ENCODE results near the gene NTHL1. TPM values are rescaled to one million over a fixed set of nuclear protein-coding genes. Genes with fewer than 3 reads are reported as not detected.

The NTHL1 gene
- total RNA-seq, 1 experiment from 2014 or later, result 52.0 TPM

- H4K8ac ChIP-seq (replicated peaks; ENCODE audit: insufficient read length, low read depth, low read length), result no peak overlapping the region
- no peak overlapping the region for H3K56ac ChIP-seq (ENCODE audit: insufficient read length, low read depth, low read length)
- Mint-ChIP-seq H3K4me1 (peaks cover 8 to 19% of the 10 kb centered on the region in 2 experiments), H3K36me3 (ENCODE audit: insufficient read depth in 1 of 3, low read depth in 3 of 3) (peaks cover 2 to 5% (median 4%) of the 10 kb centered on the region in 3 experiments; a peak in 5 of 7 replicates), H3K9me3 (no peaks in the 10 kb centered on the region), H3K4me3 (no peak overlapping the region), H3K27ac (no peak overlapping the region; a peak in 1 of 7 replicates), H3K27me3 (ENCODE audit: low read depth) (no peaks in the 10 kb centered on the region)
- H2BK20ac ChIP-seq (ENCODE audit: low read depth, low read length, poor library complexity, severe bottlenecking), result no peak overlapping the region
- H2AK5ac ChIP-seq (ENCODE audit: insufficient read length, low read length), result no peak overlapping the region
- H2BK5ac ChIP-seq (ENCODE audit: insufficient read length, low read length), result no peak overlapping the region
- H3K4me2 ChIP-seq (ENCODE audit: insufficient read depth, insufficient read length, low read length), result no peak overlapping the region
- no peaks in the 10 kb centered on the region for H3K79me1 ChIP-seq (ENCODE audit: insufficient read depth, low read depth, low read length, poor library complexity, severe bottlenecking)
- no peaks in the 10 kb centered on the region for H4K20me1 ChIP-seq (ENCODE audit: control insufficient read depth, insufficient read depth, insufficient read length)
- H3K14ac ChIP-seq (ENCODE audit: insufficient read depth, low read length), result no peak overlapping the region
- H3K18ac ChIP-seq (ENCODE audit: insufficient read length, low read depth, low read length), result no peak overlapping the region
- no peak overlapping the region for H4K91ac ChIP-seq (ENCODE audit: insufficient read length, low read depth, low read length)
- no peaks in the 10 kb centered on the region for H3K4me1 ChIP-seq (ENCODE audit: insufficient read depth, low read length)
- TF ChIP-seq CTCF (conservative IDR thresholded peaks at IDR 0.05), result no peak
- DNase-seq, result no peak
- H3K9ac ChIP-seq (ENCODE audit: extremely low read depth, insufficient read length, low read length), result no peak overlapping the region
- WGBS (ENCODE audit: extremely low coverage, insufficient read length, low lambda C conversion rate), result no CpG with 5 or more reads among the region's 11 CpGs
- no peak overlapping the region for H2BK12ac ChIP-seq (ENCODE audit: insufficient read length, low read depth, low read length)
- H3K9me3 ChIP-seq (ENCODE audit: control insufficient read depth, low read depth, low read length), result no peaks in the 10 kb centered on the region
- no peak overlapping the region for H3T11ph ChIP-seq (ENCODE audit: low read length)
- H2AFZ ChIP-seq (ENCODE audit: low read length), result no peak overlapping the region
- no peak overlapping the region for H3K4ac ChIP-seq (ENCODE audit: low read depth, low read length)
- H2BK15ac ChIP-seq (ENCODE audit: low read depth, low read length), result no peak overlapping the region
- H3K23me2 ChIP-seq (ENCODE audit: insufficient read length, low read depth, low read length, poor library complexity, severe bottlenecking), result peaks cover 6% of the 10 kb centered on the region
- H4K5ac ChIP-seq (ENCODE audit: insufficient read length, low read depth, low read length), result no peak overlapping the region
- no peak overlapping the region for H2BK120ac ChIP-seq (ENCODE audit: low read depth, low read length, poor library complexity, severe bottlenecking)
- no peak overlapping the region for H3K27ac ChIP-seq (ENCODE audit: insufficient read length, low read depth, low read length)
- H3K79me2 ChIP-seq (ENCODE audit: insufficient read depth, low read length), result no peaks in the 10 kb centered on the region
- H3K27me3 ChIP-seq (ENCODE audit: insufficient read depth, low read length), result no peaks in the 10 kb centered on the region
- no peak overlapping the region for H3K23ac ChIP-seq (ENCODE audit: insufficient read length, low read depth, low read length)
These were observed 4.5 kb downstream of the NTHL1 start for GRCh38 chr16:2042986-2043666.
